ENCODE results near the gene KDM4C. TPM values are rescaled to one million over a fixed set of nuclear protein-coding genes. Genes with fewer than 3 reads are reported as not detected.

KDM4C gene
- polyA plus RNA-seq, 4 donors = 12.6 to 27.3 (median 18.9) TPM

DNA sequence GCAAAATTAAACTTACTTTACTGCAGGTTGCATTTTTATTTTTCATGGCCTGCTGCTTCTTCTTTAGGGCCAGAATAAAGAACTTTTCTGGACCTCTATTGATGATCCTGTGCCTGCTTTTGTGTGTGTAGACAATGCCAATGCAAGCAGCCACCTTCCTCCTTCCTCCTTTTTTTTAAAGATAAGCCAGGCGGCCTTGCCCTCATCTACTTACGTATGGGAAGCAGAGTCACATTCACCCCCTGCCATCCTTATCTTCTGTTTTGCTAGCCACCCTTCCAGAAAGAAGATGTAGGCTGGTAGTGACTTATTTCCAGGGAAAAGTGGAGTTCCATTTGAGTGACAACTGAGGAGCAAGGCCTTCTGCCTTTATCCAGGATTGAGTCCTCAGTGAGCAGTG lies 122.9 kb downstream of the KDM4C start:
- no peak overlapping the region for H3K27ac ChIP-seq (ENCODE audit: low read depth in 1 of 3, low read length in 2 of 3)
- no peaks in the 10 kb centered on the region for H3K9me3 ChIP-seq (ENCODE audit: control insufficient read depth in 2 of 2, insufficient read depth in 1 of 2, low read depth in 1 of 2, low read length in 1 of 2)
- H3K27me3 ChIP-seq (ENCODE audit: control insufficient read depth in 3 of 3, insufficient read depth in 3 of 3, low read length in 3 of 3) = no peaks in the 10 kb centered on the region
- no peak overlapping the region for H3K4me3 ChIP-seq (ENCODE audit: low read depth in 1 of 3, low read length in 3 of 3)
- WGBS, 3 donors = 83 to 92% (median 86%) methylated on average over 2 of the region's 2 CpGs
- DNase-seq (no peak), FAIRE-seq (no peak)
- no peaks in the 10 kb centered on the region for H3K4me1 ChIP-seq (ENCODE audit: control insufficient read depth in 3 of 3, insufficient read depth in 2 of 3, low read depth in 1 of 3, low read length in 2 of 3)
- H3K36me3 ChIP-seq (ENCODE audit: control insufficient read depth in 3 of 3, insufficient read depth in 2 of 3, low read depth in 1 of 3, low read length in 3 of 3) = peaks cover 0 to 2% (median 0%) of the 10 kb centered on the region in 3 donors

DNA sequence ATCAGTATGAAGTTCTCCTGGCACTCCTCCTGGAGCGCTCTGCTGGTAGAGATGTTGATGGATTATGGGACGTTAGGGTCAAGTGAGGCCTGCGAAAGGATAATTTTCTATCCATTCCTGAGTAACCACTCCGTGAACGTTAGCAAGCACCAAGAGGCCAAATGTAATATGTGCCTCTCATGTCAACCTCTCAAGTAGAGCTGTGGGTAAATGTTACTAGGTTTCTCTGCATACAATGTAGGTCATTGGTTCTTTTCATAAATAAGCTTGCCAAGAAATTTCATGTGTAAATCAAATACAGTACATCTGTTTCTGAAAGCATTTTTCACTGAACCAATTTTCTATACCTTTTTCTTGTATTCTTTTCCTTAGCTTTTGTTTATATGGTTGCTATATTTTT lies 126.3 kb downstream of the KDM4C start:
- no peak overlapping the region for H3K4me3 ChIP-seq (ENCODE audit: low read depth in 1 of 3, low read length in 3 of 3)

DNA sequence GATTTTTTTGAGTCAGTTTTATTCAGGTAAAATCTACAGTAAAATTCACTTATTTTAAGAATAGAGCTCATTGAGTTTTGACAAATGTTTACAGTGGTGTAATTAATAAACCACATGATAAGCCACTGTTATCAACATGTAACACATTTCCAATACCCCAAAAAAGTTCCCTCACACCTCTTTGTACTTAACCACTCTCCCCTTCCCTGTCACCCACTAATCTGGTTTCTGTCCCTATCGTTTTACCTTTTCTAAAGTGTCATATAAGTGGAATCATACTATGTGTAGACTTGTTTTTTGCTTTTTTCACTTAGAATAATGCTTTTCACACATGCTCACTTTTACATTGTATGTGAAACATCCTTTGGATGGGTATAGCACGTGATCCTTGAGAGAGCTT lies 127.2 kb downstream of the KDM4C start:
- H3K27ac ChIP-seq (ENCODE audit: low read depth in 1 of 3, low read length in 2 of 3) = no peak overlapping the region
- no peak overlapping the region for H3K4me3 ChIP-seq (ENCODE audit: low read depth in 1 of 3, low read length in 3 of 3)
- no peaks in the 10 kb centered on the region for H3K27me3 ChIP-seq (ENCODE audit: control insufficient read depth in 3 of 3, insufficient read depth in 3 of 3, low read length in 3 of 3)
- no peak for FAIRE-seq
- H3K9me3 ChIP-seq (ENCODE audit: control insufficient read depth in 2 of 2, insufficient read depth in 1 of 2, low read depth in 1 of 2, low read length in 1 of 2) = no peaks in the 10 kb centered on the region
- no peak for DNase-seq
- no peaks in the 10 kb centered on the region for H3K4me1 ChIP-seq (ENCODE audit: control insufficient read depth in 3 of 3, insufficient read depth in 2 of 3, low read depth in 1 of 3, low read length in 2 of 3)
- H3K36me3 ChIP-seq (ENCODE audit: control insufficient read depth in 3 of 3, insufficient read depth in 2 of 3, low read depth in 1 of 3, low read length in 3 of 3) = peaks cover 0 to 12% (median 8%) of the 10 kb centered on the region in 3 donors
- 84 to 90% (median 88%) methylated on average over 2 of the region's 2 CpGs for WGBS, 3 donors

More for the DNA sequence above, 126.3 kb downstream of the KDM4C start:
- Histone ChIP-seq H3K4me1 (ENCODE audit: control insufficient read depth in 3 of 3, insufficient read depth in 2 of 3, low read depth in 1 of 3, low read length in 2 of 3) (no peaks in the 10 kb centered on the region), H3K27ac (ENCODE audit: low read depth in 1 of 3, low read length in 2 of 3) (no peak overlapping the region), H3K36me3 (ENCODE audit: control insufficient read depth in 3 of 3, insufficient read depth in 2 of 3, low read depth in 1 of 3, low read length in 3 of 3) (peaks cover 0 to 6% (median 1%) of the 10 kb centered on the region in 3 donors), H3K9me3 (ENCODE audit: control insufficient read depth in 2 of 2, insufficient read depth in 1 of 2, low read depth in 1 of 2, low read length in 1 of 2) (no peaks in the 10 kb centered on the region), H3K27me3 (ENCODE audit: control insufficient read depth in 3 of 3, insufficient read depth in 3 of 3, low read length in 3 of 3) (no peaks in the 10 kb centered on the region)
- no peak for DNase-seq
- FAIRE-seq = no peak
- WGBS, 3 donors = 84 to 90% (median 85%) methylated on average over 5 of the region's 5 CpGs

DNA sequence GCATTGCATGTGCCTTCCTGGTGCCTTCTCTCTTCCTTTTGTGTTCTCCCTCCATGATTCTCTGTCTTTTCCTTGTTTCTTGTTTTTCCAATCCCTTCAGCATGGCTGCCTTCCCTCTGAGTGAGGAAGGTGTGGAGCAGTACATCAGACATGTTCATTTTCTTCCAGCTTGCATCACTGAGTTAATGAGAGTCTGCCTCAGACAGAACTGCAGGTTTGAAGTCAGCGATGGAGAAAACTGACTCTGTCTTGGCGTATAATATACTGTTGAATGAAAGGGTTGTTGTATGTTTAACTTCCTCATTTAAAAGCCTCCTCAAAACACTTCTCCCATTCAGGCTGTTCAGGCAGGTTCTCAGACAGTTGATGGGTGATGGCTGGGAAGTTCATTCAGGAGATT lies 129.3 kb downstream of the KDM4C start:
- H3K4me1 ChIP-seq (ENCODE audit: control insufficient read depth in 3 of 3, insufficient read depth in 2 of 3, low read depth in 1 of 3, low read length in 2 of 3) = no peaks in the 10 kb centered on the region
- no peaks in the 10 kb centered on the region for H3K9me3 ChIP-seq (ENCODE audit: control insufficient read depth in 2 of 2, insufficient read depth in 1 of 2, low read depth in 1 of 2, low read length in 1 of 2)
- no peak for DNase-seq
- peaks cover 0 to 15% (median 8%) of the 10 kb centered on the region in 3 donors for H3K36me3 ChIP-seq (ENCODE audit: control insufficient read depth in 3 of 3, insufficient read depth in 2 of 3, low read depth in 1 of 3, low read length in 3 of 3)
- H3K27ac ChIP-seq (ENCODE audit: low read depth in 1 of 3, low read length in 2 of 3) = no peak overlapping the region
- H3K27me3 ChIP-seq (ENCODE audit: control insufficient read depth in 3 of 3, insufficient read depth in 3 of 3, low read length in 3 of 3) = no peaks in the 10 kb centered on the region
- FAIRE-seq = no peak
- 94% methylated on average over 2 of the region's 2 CpGs for WGBS, 3 donors
- H3K4me3 ChIP-seq (ENCODE audit: low read depth in 1 of 3, low read length in 3 of 3) = no peak overlapping the region

DNA sequence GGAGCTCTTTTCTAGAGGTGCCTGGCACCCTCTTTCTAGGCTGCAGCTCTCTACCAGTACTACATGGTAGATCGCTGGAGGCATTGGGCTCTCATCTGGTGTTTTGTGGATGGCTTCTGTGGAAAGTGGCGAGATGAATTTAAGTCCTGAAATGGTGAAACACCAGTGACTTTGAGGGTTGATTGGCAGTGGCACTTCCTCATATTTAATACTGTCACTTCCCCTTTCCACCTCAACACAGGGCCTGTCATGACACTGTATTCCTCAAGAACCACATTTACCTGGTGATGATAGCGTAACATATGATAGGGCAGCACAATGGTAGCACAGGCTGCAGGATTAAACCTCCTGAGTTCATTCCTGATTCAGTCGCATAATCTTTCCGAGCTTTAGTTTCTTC lies 132.1 kb downstream of the KDM4C start:
- FAIRE-seq = no peak
- WGBS, 3 donors = 95 to 99% (median 96%) methylated on average over 5 of the region's 5 CpGs
- no peaks in the 10 kb centered on the region for H3K9me3 ChIP-seq (ENCODE audit: control insufficient read depth in 2 of 2, insufficient read depth in 1 of 2, low read depth in 1 of 2, low read length in 1 of 2)
- H3K4me3 ChIP-seq (ENCODE audit: low read depth in 1 of 3, low read length in 3 of 3) = no peak overlapping the region
- no peak for DNase-seq
- H3K4me1 ChIP-seq (ENCODE audit: control insufficient read depth in 3 of 3, insufficient read depth in 2 of 3, low read depth in 1 of 3, low read length in 2 of 3) = no peaks in the 10 kb centered on the region
- peaks cover 0 to 17% (median 13%) of the 10 kb centered on the region in 3 donors for H3K36me3 ChIP-seq (ENCODE audit: control insufficient read depth in 3 of 3, insufficient read depth in 2 of 3, low read depth in 1 of 3, low read length in 3 of 3)
- no peaks in the 10 kb centered on the region for H3K27me3 ChIP-seq (ENCODE audit: control insufficient read depth in 3 of 3, insufficient read depth in 3 of 3, low read length in 3 of 3)
- H3K27ac ChIP-seq (ENCODE audit: low read depth in 1 of 3, low read length in 2 of 3) = no peak overlapping the region

DNA sequence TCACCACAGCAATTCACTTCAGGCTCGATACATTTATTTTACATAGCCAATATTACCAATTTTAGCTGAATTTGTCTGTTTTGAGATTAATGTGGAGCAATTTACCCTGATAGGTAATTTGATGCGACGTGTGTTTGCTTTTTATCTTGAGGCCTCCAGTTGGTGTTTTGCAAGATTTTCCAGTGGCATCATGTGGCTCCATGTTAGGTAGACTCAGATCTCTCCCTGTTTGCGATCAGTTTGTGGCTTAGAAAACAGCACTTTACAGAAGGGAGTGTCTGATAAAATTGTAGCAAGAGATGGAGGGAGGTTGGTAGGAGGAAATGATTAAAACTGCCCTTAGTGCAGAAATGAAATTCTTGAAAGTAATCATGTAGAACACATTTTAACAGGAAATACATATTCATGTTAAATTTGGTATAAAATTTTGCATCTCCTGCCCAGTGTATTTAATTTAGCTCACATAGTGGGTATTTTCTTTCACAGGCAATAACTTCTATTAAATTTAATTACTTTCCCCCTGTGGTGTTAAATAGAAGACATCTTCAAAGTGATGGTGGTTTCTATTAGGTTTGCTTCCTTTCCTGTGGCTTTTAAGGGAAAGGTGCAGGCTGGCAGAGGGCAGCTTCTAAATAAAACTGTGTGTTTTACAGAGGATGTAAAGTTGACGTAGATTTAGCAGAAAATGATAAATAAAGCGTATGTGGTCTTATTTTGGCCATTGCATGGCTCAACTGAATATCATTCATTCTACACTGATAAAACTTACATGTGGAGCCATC lies 135.8 kb downstream of the KDM4C start:
- FAIRE-seq = no peak

DNA sequence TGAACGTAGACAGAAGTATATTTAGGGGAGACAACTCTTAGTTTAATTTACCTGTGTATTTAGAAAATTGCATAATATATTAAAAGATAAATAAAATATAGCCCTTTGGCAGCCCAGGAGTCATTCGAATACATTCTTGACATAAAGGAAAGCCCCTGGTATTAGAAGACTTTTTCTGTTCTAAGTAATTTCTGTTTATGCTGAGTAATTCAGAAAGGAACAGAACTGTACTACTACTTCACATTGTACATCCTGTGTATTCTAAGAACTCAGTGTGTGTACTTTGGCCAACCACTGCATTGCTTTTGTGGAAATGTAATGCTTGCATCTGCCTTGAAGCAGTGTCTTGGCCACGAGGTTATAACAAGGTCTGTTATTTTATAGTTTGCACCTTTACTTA lies 136.4 kb downstream of the KDM4C start:
- Histone ChIP-seq H3K27ac (ENCODE audit: low read depth in 1 of 3, low read length in 2 of 3) (no peak overlapping the region), H3K27me3 (ENCODE audit: control insufficient read depth in 3 of 3, insufficient read depth in 3 of 3, low read length in 3 of 3) (no peaks in the 10 kb centered on the region), H3K4me3 (ENCODE audit: low read depth in 1 of 3, low read length in 3 of 3) (no peak overlapping the region), H3K9me3 (ENCODE audit: control insufficient read depth in 2 of 2, insufficient read depth in 1 of 2, low read depth in 1 of 2, low read length in 1 of 2) (no peaks in the 10 kb centered on the region), H3K4me1 (ENCODE audit: control insufficient read depth in 3 of 3, insufficient read depth in 2 of 3, low read depth in 1 of 3, low read length in 2 of 3) (peaks cover 0 to 3% (median 2%) of the 10 kb centered on the region in 3 donors), H3K36me3 (ENCODE audit: control insufficient read depth in 3 of 3, insufficient read depth in 2 of 3, low read depth in 1 of 3, low read length in 3 of 3) (peaks cover 0 to 13% (median 13%) of the 10 kb centered on the region in 3 donors)
- WGBS, 3 donors = 63 to 74% (median 68%) methylated on average over 3 of the region's 3 CpGs
- DNase-seq (peak in 1 of 2 donors; percentile 17), FAIRE-seq (no peak)

More for the DNA sequence above, 135.8 kb downstream of the KDM4C start:
- Histone ChIP-seq H3K4me3 (ENCODE audit: low read depth in 1 of 3, low read length in 3 of 3) (no peak overlapping the region), H3K36me3 (ENCODE audit: control insufficient read depth in 3 of 3, insufficient read depth in 2 of 3, low read depth in 1 of 3, low read length in 3 of 3) (peaks cover 0 to 13% (median 13%) of the 10 kb centered on the region in 3 donors), H3K27me3 (ENCODE audit: control insufficient read depth in 3 of 3, insufficient read depth in 3 of 3, low read length in 3 of 3) (no peaks in the 10 kb centered on the region), H3K27ac (ENCODE audit: low read depth in 1 of 3, low read length in 2 of 3) (no peak overlapping the region), H3K4me1 (ENCODE audit: control insufficient read depth in 3 of 3, insufficient read depth in 2 of 3, low read depth in 1 of 3, low read length in 2 of 3) (peaks cover 0 to 3% (median 0%) of the 10 kb centered on the region in 3 donors), H3K9me3 (ENCODE audit: control insufficient read depth in 2 of 2, insufficient read depth in 1 of 2, low read depth in 1 of 2, low read length in 1 of 2) (no peaks in the 10 kb centered on the region)
- WGBS, 3 donors = 82 to 86% (median 85%) methylated on average over 6 of the region's 6 CpGs
- no peak for DNase-seq

DNA sequence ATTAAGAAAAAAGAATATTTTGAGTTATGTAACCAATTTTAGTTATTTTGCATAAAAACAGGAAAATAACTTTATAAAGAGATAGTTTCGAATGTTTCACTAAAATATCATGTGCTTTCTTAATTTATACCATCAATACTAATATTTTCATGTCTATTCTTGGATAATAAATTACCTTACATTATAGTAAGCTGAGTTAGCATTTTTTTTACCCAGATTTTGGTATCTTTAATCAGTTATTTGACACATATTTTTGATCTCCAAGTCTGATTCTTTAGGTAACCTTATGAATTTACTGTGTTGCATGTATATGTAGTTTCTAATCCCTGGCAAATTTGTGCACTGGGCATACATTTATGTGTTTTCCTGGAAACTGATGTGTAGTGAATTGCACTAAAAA lies 138.0 kb downstream of the KDM4C start:
- WGBS, 3 donors = 93 to 100% (median 98%) methylated on average over 1 of the region's 1 CpG
- DNase-seq (no peak), FAIRE-seq (no peak)
- Histone ChIP-seq H3K4me1 (ENCODE audit: control insufficient read depth in 3 of 3, insufficient read depth in 2 of 3, low read depth in 1 of 3, low read length in 2 of 3) (peaks cover 3 to 14% (median 3%) of the 10 kb centered on the region in 3 donors), H3K4me3 (ENCODE audit: low read depth in 1 of 3, low read length in 3 of 3) (no peak overlapping the region), H3K27me3 (ENCODE audit: control insufficient read depth in 3 of 3, insufficient read depth in 3 of 3, low read length in 3 of 3) (no peaks in the 10 kb centered on the region), H3K36me3 (ENCODE audit: control insufficient read depth in 3 of 3, insufficient read depth in 2 of 3, low read depth in 1 of 3, low read length in 3 of 3) (peaks cover 0 to 7% (median 5%) of the 10 kb centered on the region in 3 donors), H3K9me3 (ENCODE audit: control insufficient read depth in 2 of 2, insufficient read depth in 1 of 2, low read depth in 1 of 2, low read length in 1 of 2) (no peaks in the 10 kb centered on the region), H3K27ac (ENCODE audit: low read depth in 1 of 3, low read length in 2 of 3) (no peak overlapping the region)
